H1 (cell line): ENCODE results near the gene KCNJ18. TPM values are rescaled to one million over a fixed set of nuclear protein-coding genes. Genes with fewer than 3 reads are reported as not detected.
"Not testable (repeated sequence)": the region's sequence is repeated elsewhere in the genome, so short reads cannot be mapped to it uniquely, and the experiment has no call there.

Experiments
- CTCF ChIA-PET: fragments of 300-600 bp; sonication (Branson Sonifier 250); formaldehyde crosslinking; loops from one replicate; lab custom pipeline; 2021; ENCODE audit not compliant: partially characterized antibody; lab: Charles Lee
- POLR2A ChIA-PET: fragments of 300-600 bp; sonication (Branson Sonifier 250); formaldehyde crosslinking; loops from one replicate; lab custom pipeline; 2021; ENCODE audit warnings: inconsistent platforms; ENCODE audit not compliant: partially characterized antibody; lab: Charles Lee
- DNase-seq, 2 experiments: peaks; one replicate each; pipeline versions ENCODE4 v3.0.0 to v3.0.0-alpha.2; 2010 to 2022; ENCODE audit warnings: low spot score in 2 of 2, low read depth in 1 of 2, mixed read lengths in 1 of 2
- FAIRE-seq: peaks from 2 replicates; lab custom pipeline; 2011; peaks lifted over from hg19 to GRCh38; lab: Jason Lieb, UNC
- H2AFZ ChIP-seq: 2 replicates; pipeline ENCODE4 v1.8.1; 2012; ENCODE audit warnings: low read length, inconsistent platforms
- H2AK5ac ChIP-seq: 2 replicates; pipeline ENCODE4 v1.6.1; 2013; ENCODE audit warnings: low read depth, low read length
- H2BK120ac ChIP-seq: replicated peaks from 2 replicates; pipeline ENCODE3; 2013; ENCODE audit warnings: low read depth, low read length, inconsistent platforms
- H2BK12ac ChIP-seq: 2 replicates; pipeline ENCODE4 v1.6.1; 2013; ENCODE audit warnings: low read depth, low read length
- H2BK15ac ChIP-seq: 2 replicates; pipeline ENCODE4 v1.6.1; 2013; ENCODE audit warnings: low read length
- H2BK20ac ChIP-seq: 2 replicates; pipeline ENCODE4 v1.6.1; 2013; ENCODE audit warnings: low read length
- H2BK5ac ChIP-seq: 2 replicates; pipeline ENCODE4 v1.6.1; 2013; ENCODE audit warnings: low read depth, low read length
- H3K14ac ChIP-seq: 2 replicates; pipeline ENCODE4 v1.6.1; 2013; ENCODE audit warnings: inconsistent platforms; ENCODE audit not compliant: insufficient read length
- H3K18ac ChIP-seq: 2 replicates; pipeline ENCODE4 v1.6.1; 2013; ENCODE audit warnings: low read length; ENCODE audit errors: extremely low read depth
- H3K23ac ChIP-seq: 2 replicates; pipeline ENCODE4 v1.6.1; 2013; ENCODE audit warnings: inconsistent platforms; ENCODE audit not compliant: insufficient read length
- H3K23me2 ChIP-seq: 2 replicates; pipeline ENCODE4 v1.6.1; 2013; ENCODE audit warnings: low read depth, low read length
- H3K27ac ChIP-seq: 2 replicates; pipeline ENCODE4 v1.6.1; 2011; ENCODE audit warnings: low read depth, low read length, inconsistent platforms
- H3K27me3 ChIP-seq, 4 experiments: replicated peaks in 1 of 4; 1 replicate in 1 of 4; 2 replicates in 3 of 4; pipeline versions ENCODE4 v1.6.1 to v1.8.1; 2011 to 2013; ENCODE audit warnings: low read length in 3 of 4, mild to moderate bottlenecking in 3 of 4, inconsistent platforms in 2 of 4, mixed read lengths in 2 of 4, moderate library complexity in 1 of 4; ENCODE audit not compliant: control insufficient read depth in 3 of 4, insufficient read depth in 3 of 4; ENCODE audit errors: extremely low read depth in 1 of 4
- H3K36me3 ChIP-seq, 4 experiments: 2 replicates each; pipeline versions ENCODE4 v1.6.1 to v1.8.1; 2011 to 2013; ENCODE audit warnings: mild to moderate bottlenecking in 4 of 4, low read length in 3 of 4, moderate library complexity in 2 of 4, control low read depth in 1 of 4, inconsistent platforms in 1 of 4; ENCODE audit not compliant: insufficient read depth in 4 of 4, control insufficient read depth in 2 of 4
- H3K4ac ChIP-seq: replicated peaks from 2 replicates; pipeline ENCODE3; 2013; ENCODE audit warnings: low read length, low read depth, mixed read lengths, inconsistent platforms; ENCODE audit not compliant: insufficient read length
- H3K4me1 ChIP-seq, 4 experiments: replicated peaks in 1 of 4; 1 replicate in 1 of 4; 2 replicates in 3 of 4; pipeline versions ENCODE4 v1.6.1 to v1.8.1; 2011 to 2013; ENCODE audit warnings: low read length in 3 of 4, inconsistent platforms in 2 of 4, mixed read lengths in 1 of 4; ENCODE audit not compliant: insufficient read depth in 4 of 4, control insufficient read depth in 3 of 4
- H3K4me2 ChIP-seq, 2 experiments: 2 replicates each; pipeline versions ENCODE4 v1.6.1 to v1.8.1; 2011 to 2013; ENCODE audit warnings: low read depth in 2 of 2, low read length in 2 of 2, control low read depth in 1 of 2, inconsistent platforms in 1 of 2, mild to moderate bottlenecking in 1 of 2; ENCODE audit not compliant: insufficient read depth in 1 of 2
- H3K4me3 ChIP-seq, 4 experiments: fragments of 200-600, 300-600 bp in 1 of 4; sonication (generic), shearing (Covaris generic), sonication (Bioruptor Twin) in 1 of 4; 2 replicates each; pipeline versions ENCODE4 v1.5.1 to v1.8.1; 2011 to 2016; ENCODE audit warnings: low read length in 4 of 4, low read depth in 3 of 4, control low read depth in 2 of 4, inconsistent platforms in 2 of 4, mild to moderate bottlenecking in 2 of 4, mixed read lengths in 1 of 4, moderate library complexity in 1 of 4; ENCODE audit not compliant: insufficient read depth in 2 of 4; ENCODE audit errors: extremely low read depth in 1 of 4
- H3K56ac ChIP-seq: replicated peaks from 2 replicates; pipeline ENCODE3; 2013; ENCODE audit warnings: low read depth, mild to moderate bottlenecking, mixed read lengths, low read length, inconsistent platforms; ENCODE audit not compliant: insufficient read length
- H3K79me1 ChIP-seq: 2 replicates; pipeline ENCODE4 v1.6.1; 2013; ENCODE audit warnings: low read depth, low read length, control low read depth
- H3K79me2 ChIP-seq, 2 experiments: 2 replicates each; pipeline versions ENCODE4 v1.6.1 to v1.8.1; 2012 to 2013; ENCODE audit warnings: low read length in 2 of 2, mild to moderate bottlenecking in 2 of 2, inconsistent platforms in 1 of 2; ENCODE audit not compliant: insufficient read depth in 2 of 2, control insufficient read depth in 1 of 2
- H3K9ac ChIP-seq, 4 experiments: replicated peaks in 1 of 4; 1 replicate in 1 of 4; 2 replicates in 3 of 4; pipeline versions ENCODE4 v1.6.1 to v1.8.1; 2011 to 2013; ENCODE audit warnings: low read depth in 3 of 4, low read length in 3 of 4, control low read depth in 2 of 4, mild to moderate bottlenecking in 2 of 4, moderate library complexity in 2 of 4, inconsistent platforms in 1 of 4; ENCODE audit errors: extremely low read depth in 1 of 4
- H3K9me3 ChIP-seq, 2 experiments: 2 replicates each; pipeline versions ENCODE4 v1.6.1 to v1.8.1; 2012 to 2013; ENCODE audit warnings: mild to moderate bottlenecking in 2 of 2, moderate library complexity in 2 of 2, control low read depth in 1 of 2, inconsistent platforms in 1 of 2, low read depth in 1 of 2, low read length in 1 of 2, mixed read lengths in 1 of 2; ENCODE audit not compliant: insufficient read depth in 2 of 2
- H4K20me1 ChIP-seq, 2 experiments: replicated peaks in 1 of 2; 2 replicates each; pipeline versions ENCODE3 to v1.8.1; 2011 to 2013; ENCODE audit warnings: inconsistent platforms in 2 of 2, low read length in 2 of 2, mild to moderate bottlenecking in 1 of 2; ENCODE audit not compliant: insufficient read depth in 2 of 2, control insufficient read depth in 1 of 2
- H4K5ac ChIP-seq: 2 replicates; pipeline ENCODE4 v1.6.1; 2013; ENCODE audit warnings: low read length, low read depth, mixed read lengths, inconsistent platforms; ENCODE audit not compliant: insufficient read length
- H4K8ac ChIP-seq: 2 replicates; pipeline ENCODE4 v1.8.0; 2013; ENCODE audit warnings: mild to moderate bottlenecking, moderate library complexity, low read length, inconsistent platforms; ENCODE audit not compliant: insufficient read depth; ENCODE audit errors: extremely low read depth
- H4K91ac ChIP-seq: replicated peaks from 2 replicates; pipeline ENCODE3; 2013; ENCODE audit warnings: low read length, mixed read lengths, inconsistent platforms; ENCODE audit not compliant: insufficient read length
- WGBS, 2 experiments: shearing (Covaris generic) in 1 of 2; methylation state at CpG; one replicate each; pipeline versions ENCODE4 v1.1.6 to v1.1.7; 2013 to 2015; ENCODE audit warnings: low lambda C conversion rate in 2 of 2, mixed read lengths in 2 of 2, inconsistent platforms in 1 of 2, low coverage in 1 of 2, missing lambda C conversion rate in 1 of 2; ENCODE audit not compliant: insufficient replicate concordance in 2 of 2, insufficient coverage in 1 of 2, insufficient read length in 1 of 2; ENCODE audit errors: extremely low coverage in 1 of 2, missing lambda C conversion rate in 1 of 2; 5-methylcytosine and 5-hydroxymethylcytosine counted together
- polyA plus RNA-seq, 7 experiments: library from polyadenylated mRNA; depleted of rRNA in 3 of 7; stranded (reverse) in 5 of 7; unstranded in 2 of 7; fragments of >200 nt in 5 of 7; fragments of 200-250 nt in 2 of 7; gene quantifications; 1 replicate in 5 of 7; 2 replicates in 1 of 7; 4 replicates in 1 of 7; pipeline versions ENCODE4 v1.2.1 to v1.2.3, GENCODE V29; 2011 to 2013; ENCODE audit warnings: missing spikeins in 2 of 7, mixed read lengths in 2 of 7
- total RNA-seq: library from RNA; stranded (reverse); fragmentation: NEBNext Ultra II Directional; extraction: Animal tissue kit (Norgen Biotek cat#: 25700); gene quantifications from 2 replicates; pipeline ENCODE4 v1.2.1, GENCODE V29; 2021

The KCNJ18 gene
- total and polyA plus RNA-seq, 2 of the 8 experiments (the other 6 are each of a cell fraction or from before 2014, with no cell fraction given) = not detected

- H3K56ac ChIP-seq, H2BK120ac ChIP-seq, H3K79me1 ChIP-seq, H3K4me2 ChIP-seq, H3K27ac ChIP-seq, H4K91ac ChIP-seq, H4K5ac ChIP-seq, CTCF ChIA-PET, H3K36me3 ChIP-seq, H2AFZ ChIP-seq, H3K18ac ChIP-seq, H3K4me3 ChIP-seq, H3K9ac ChIP-seq, H2BK12ac ChIP-seq, H3K4ac ChIP-seq, H3K23me2 ChIP-seq, H2BK15ac ChIP-seq, H2BK5ac ChIP-seq, H2BK20ac ChIP-seq, H3K14ac ChIP-seq, H2AK5ac ChIP-seq, POLR2A ChIA-PET, DNase-seq, H3K27me3 ChIP-seq, H3K4me1 ChIP-seq, H4K20me1 ChIP-seq, H4K8ac ChIP-seq, H3K23ac ChIP-seq, H3K79me2 ChIP-seq, FAIRE-seq: not testable (repeated sequence)
- H3K9me3 ChIP-seq = peaks cover 21 to 72% of the 10 kb centered on the region in 2 experiments
- 83% methylated on average over 10 of the region's 15 CpGs; no CpG with 5 or more reads in 1 of the 2 experiments for WGBS, 2 experiments
Measured at GRCh38 chr17:21749696-21750531, 57.6 kb downstream of the KCNJ18 start.

- H4K5ac ChIP-seq, H3K23me2 ChIP-seq, H2BK12ac ChIP-seq, H2BK20ac ChIP-seq, H3K27ac ChIP-seq, H2AFZ ChIP-seq, H3K4me3 ChIP-seq, H4K91ac ChIP-seq, H3K56ac ChIP-seq, H3K23ac ChIP-seq, FAIRE-seq, H3K36me3 ChIP-seq, H3K4me2 ChIP-seq, H4K8ac ChIP-seq, H3K79me2 ChIP-seq, H3K4me1 ChIP-seq, POLR2A ChIA-PET, H2BK120ac ChIP-seq, H3K9ac ChIP-seq, CTCF ChIA-PET, H3K27me3 ChIP-seq, H2BK15ac ChIP-seq, H2AK5ac ChIP-seq, DNase-seq, H3K14ac ChIP-seq, H4K20me1 ChIP-seq, H3K18ac ChIP-seq, H3K79me1 ChIP-seq, H2BK5ac ChIP-seq, H3K4ac ChIP-seq: not testable (repeated sequence)
- 61% methylated on average over 2 of the region's 2 CpGs; no CpG with 5 or more reads in 1 of the 2 experiments for WGBS, 2 experiments
- H3K9me3 ChIP-seq = peaks cover 18 to 73% of the 10 kb centered on the region in 2 experiments
Measured at GRCh38 chr17:21751111-21751510, 58.8 kb downstream of the KCNJ18 start.
